ENCODE results near the gene LHX5. TPM values are rescaled to one million over a fixed set of nuclear protein-coding genes. Genes with fewer than 3 reads are reported as not detected.

The LHX5 gene
- total RNA-seq, 1 donor from 2014 or later = 0.25 TPM

GRCh38 chr12:113456199-113456598 is 15.5 kb downstream of the LHX5 start:
- no peak overlapping the region for H3K27ac Mint-ChIP-seq (ENCODE audit: unreplicated experiment)
- H3K27me3 Mint-ChIP-seq (ENCODE audit: low read depth, unreplicated experiment) = peaks cover 55% of the 10 kb centered on the region
- Histone ChIP-seq H3K9ac (ENCODE audit: low read length) (no peak overlapping the region), H4K20me1 (ENCODE audit: insufficient read depth, low read length) (no peaks in the 10 kb centered on the region), H3K36me3 (ENCODE audit: insufficient read depth, low read length) (no peaks in the 10 kb centered on the region), H3K79me2 (ENCODE audit: insufficient read depth, low read length) (no peaks in the 10 kb centered on the region), H2AFZ (ENCODE audit: low read depth, low read length) (no peak overlapping the region), H3K27me3 (ENCODE audit: insufficient read depth, low read length) (peaks cover 26% of the 10 kb centered on the region), H3K9me3 (ENCODE audit: insufficient read depth, low read depth, low read length) (no peaks in the 10 kb centered on the region), H3K27ac (ENCODE audit: low read depth, low read length) (no peak overlapping the region), H3K4me2 (ENCODE audit: low read length) (no peak overlapping the region), H3K4me1 (ENCODE audit: insufficient read depth, low read length) (no peaks in the 10 kb centered on the region), H3K4me3 (ENCODE audit: insufficient read depth, low read depth, low read length) (no peak overlapping the region)
- no peak overlapping the region for H3K4me3 Mint-ChIP-seq (ENCODE audit: unreplicated experiment)
- no peaks in the 10 kb centered on the region for H3K9me3 Mint-ChIP-seq (ENCODE audit: unreplicated experiment)
- FAIRE-seq = no peak
- TF ChIP-seq, protein P1, sequence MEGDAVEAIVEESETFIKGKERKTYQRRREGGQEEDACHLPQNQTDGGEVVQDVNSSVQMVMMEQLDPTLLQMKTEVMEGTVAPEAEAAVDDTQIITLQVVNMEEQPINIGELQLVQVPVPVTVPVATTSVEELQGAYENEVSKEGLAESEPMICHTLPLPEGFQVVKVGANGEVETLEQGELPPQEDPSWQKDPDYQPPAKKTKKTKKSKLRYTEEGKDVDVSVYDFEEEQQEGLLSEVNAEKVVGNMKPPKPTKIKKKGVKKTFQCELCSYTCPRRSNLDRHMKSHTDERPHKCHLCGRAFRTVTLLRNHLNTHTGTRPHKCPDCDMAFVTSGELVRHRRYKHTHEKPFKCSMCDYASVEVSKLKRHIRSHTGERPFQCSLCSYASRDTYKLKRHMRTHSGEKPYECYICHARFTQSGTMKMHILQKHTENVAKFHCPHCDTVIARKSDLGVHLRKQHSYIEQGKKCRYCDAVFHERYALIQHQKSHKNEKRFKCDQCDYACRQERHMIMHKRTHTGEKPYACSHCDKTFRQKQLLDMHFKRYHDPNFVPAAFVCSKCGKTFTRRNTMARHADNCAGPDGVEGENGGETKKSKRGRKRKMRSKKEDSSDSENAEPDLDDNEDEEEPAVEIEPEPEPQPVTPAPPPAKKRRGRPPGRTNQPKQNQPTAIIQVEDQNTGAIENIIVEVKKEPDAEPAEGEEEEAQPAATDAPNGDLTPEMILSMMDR (IDR thresholded peaks at IDR 0.05; ENCODE audit: insufficient read depth, low read depth, low read length) = no peak
- TF ChIP-seq EZH2 (IDR thresholded peaks at IDR 0.05; ENCODE audit: insufficient read depth, low read length) = no peak
- no peaks in the 10 kb centered on the region for H3K36me3 Mint-ChIP-seq (ENCODE audit: low read depth, unreplicated experiment)
- no peaks in the 10 kb centered on the region for H3K4me1 Mint-ChIP-seq (ENCODE audit: low read depth, unreplicated experiment)
- no peak for DNase-seq (ENCODE audit: low read depth)

DNA sequence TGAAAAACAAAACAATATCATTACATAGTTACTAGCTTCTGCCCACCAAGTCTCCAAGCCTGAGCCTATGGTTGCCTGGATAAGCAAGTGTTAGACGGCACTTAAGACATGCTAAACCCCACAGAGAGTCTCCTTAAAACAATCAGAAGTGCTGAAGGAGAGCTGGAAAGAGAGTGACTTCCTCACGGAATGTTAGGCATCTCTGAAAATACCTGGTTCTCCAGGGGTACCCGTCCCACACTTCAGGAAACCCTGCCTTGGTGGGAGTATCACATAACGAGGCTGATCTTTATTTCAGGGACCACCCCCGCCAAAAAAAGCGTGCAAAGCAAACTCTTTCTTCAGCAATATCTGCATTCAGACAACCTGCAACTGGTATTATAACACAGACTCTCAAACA is 18.3 kb downstream of the LHX5 start:
- no peaks in the 10 kb centered on the region for H3K79me2 ChIP-seq (ENCODE audit: insufficient read depth, low read length)
- no peak overlapping the region for H2AFZ ChIP-seq (ENCODE audit: low read depth, low read length)
- H3K27ac ChIP-seq (ENCODE audit: low read depth, low read length) = no peak overlapping the region
- Mint-ChIP-seq H3K9me3 (ENCODE audit: unreplicated experiment) (no peaks in the 10 kb centered on the region), H3K36me3 (ENCODE audit: low read depth, unreplicated experiment) (no peaks in the 10 kb centered on the region), H3K4me3 (ENCODE audit: unreplicated experiment) (no peak overlapping the region), H3K27me3 (ENCODE audit: low read depth, unreplicated experiment) (peaks cover 35% of the 10 kb centered on the region), H3K4me1 (ENCODE audit: low read depth, unreplicated experiment) (no peaks in the 10 kb centered on the region), H3K27ac (ENCODE audit: unreplicated experiment) (no peak overlapping the region)
- FAIRE-seq = no peak
- H3K27me3 ChIP-seq (ENCODE audit: insufficient read depth, low read length) = peaks cover 10% of the 10 kb centered on the region
- H3K4me2 ChIP-seq (ENCODE audit: low read length) = no peak overlapping the region
- no peak overlapping the region for H3K4me3 ChIP-seq (ENCODE audit: insufficient read depth, low read depth, low read length)
- TF ChIP-seq EZH2 (IDR thresholded peaks at IDR 0.05; ENCODE audit: insufficient read depth, low read length) = no peak
- TF ChIP-seq, protein P1 (IDR thresholded peaks at IDR 0.05; ENCODE audit: insufficient read depth, low read depth, low read length) = no peak
- H4K20me1 ChIP-seq (ENCODE audit: insufficient read depth, low read length) = no peaks in the 10 kb centered on the region
- H3K9me3 ChIP-seq (ENCODE audit: insufficient read depth, low read depth, low read length) = no peaks in the 10 kb centered on the region
- DNase-seq (ENCODE audit: low read depth) = no peak
- no peak overlapping the region for H3K9ac ChIP-seq (ENCODE audit: low read length)
- no peaks in the 10 kb centered on the region for H3K36me3 ChIP-seq (ENCODE audit: insufficient read depth, low read length)
- no peaks in the 10 kb centered on the region for H3K4me1 ChIP-seq (ENCODE audit: insufficient read depth, low read length)

- Mint-ChIP-seq H3K36me3 (ENCODE audit: low read depth, unreplicated experiment) (no peaks in the 10 kb centered on the region), H3K9me3 (ENCODE audit: unreplicated experiment) (no peaks in the 10 kb centered on the region), H3K4me1 (ENCODE audit: low read depth, unreplicated experiment) (no peaks in the 10 kb centered on the region), H3K27ac (ENCODE audit: unreplicated experiment) (no peak overlapping the region), H3K27me3 (ENCODE audit: low read depth, unreplicated experiment) (peaks cover 34% of the 10 kb centered on the region), H3K4me3 (ENCODE audit: unreplicated experiment) (no peak overlapping the region)
- Histone ChIP-seq H3K27me3 (ENCODE audit: insufficient read depth, low read length) (peaks cover 5% of the 10 kb centered on the region), H4K20me1 (ENCODE audit: insufficient read depth, low read length) (no peaks in the 10 kb centered on the region), H3K79me2 (ENCODE audit: insufficient read depth, low read length) (no peaks in the 10 kb centered on the region), H3K9ac (ENCODE audit: low read length) (no peak overlapping the region), H3K4me2 (ENCODE audit: low read length) (no peak overlapping the region), H3K36me3 (ENCODE audit: insufficient read depth, low read length) (no peaks in the 10 kb centered on the region), H3K4me1 (ENCODE audit: insufficient read depth, low read length) (no peaks in the 10 kb centered on the region), H3K9me3 (ENCODE audit: insufficient read depth, low read depth, low read length) (no peaks in the 10 kb centered on the region), H3K4me3 (ENCODE audit: insufficient read depth, low read depth, low read length) (no peak overlapping the region), H2AFZ (ENCODE audit: low read depth, low read length) (no peak overlapping the region), H3K27ac (ENCODE audit: low read depth, low read length) (no peak overlapping the region)
- TF ChIP-seq EZH2 (IDR thresholded peaks at IDR 0.05; ENCODE audit: insufficient read depth, low read length) = no peak
- TF ChIP-seq, protein P1 (IDR thresholded peaks at IDR 0.05; ENCODE audit: insufficient read depth, low read depth, low read length) = no peak
- FAIRE-seq (no peak), DNase-seq (ENCODE audit: low read depth) (no peak)
Observed at GRCh38 chr12:113452458-113452857, 19.2 kb downstream of the LHX5 start.

Data from astrocyte (in vitro differentiated cells and primary cell).